ELF-1 (cell line): ENCODE results near the gene ENGASE.
A peak's percentile ranks its signal among the peaks of the same experiment; 100 is the strongest.

Experiments used
- DNase-seq: peaks from one replicate; pipeline ENCODE4 v3.0.0-alpha.2; 2016; ENCODE audit warnings: low read depth, low spot score

ENGASE gene

GRCh38 chr17:79113699-79114457, 39.3 kb downstream of the ENGASE start:
- no peak for DNase-seq

GRCh38 chr17:79114458-79115301, 40.1 kb downstream of the ENGASE start:
- DNase-seq = peak; percentile 41

DNA sequence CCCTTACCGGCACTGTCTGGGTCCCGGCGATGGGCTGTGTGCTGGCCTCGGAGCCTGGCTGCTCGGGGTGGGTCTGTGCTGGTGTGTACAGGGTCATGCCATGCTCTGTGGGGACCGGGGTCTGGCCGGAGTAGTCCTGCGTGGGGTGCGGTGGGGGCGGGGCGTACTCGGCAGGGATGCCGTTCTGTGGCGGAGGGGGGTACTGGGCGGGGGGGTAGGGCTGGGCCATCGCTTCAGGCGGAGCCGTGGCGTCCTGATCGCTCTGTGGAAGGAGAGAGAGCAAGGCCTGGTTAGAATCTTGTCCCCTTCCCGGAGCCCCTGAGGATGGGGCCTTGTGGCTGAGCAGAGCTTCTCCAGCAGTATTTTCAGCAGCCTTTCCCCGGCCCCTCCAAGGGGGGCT, 40.9 kb downstream of the ENGASE start:
- no peak for DNase-seq

- no peak for DNase-seq
These were observed 42.1 kb downstream of the ENGASE start for GRCh38 chr17:79116575-79117368.

DNA sequence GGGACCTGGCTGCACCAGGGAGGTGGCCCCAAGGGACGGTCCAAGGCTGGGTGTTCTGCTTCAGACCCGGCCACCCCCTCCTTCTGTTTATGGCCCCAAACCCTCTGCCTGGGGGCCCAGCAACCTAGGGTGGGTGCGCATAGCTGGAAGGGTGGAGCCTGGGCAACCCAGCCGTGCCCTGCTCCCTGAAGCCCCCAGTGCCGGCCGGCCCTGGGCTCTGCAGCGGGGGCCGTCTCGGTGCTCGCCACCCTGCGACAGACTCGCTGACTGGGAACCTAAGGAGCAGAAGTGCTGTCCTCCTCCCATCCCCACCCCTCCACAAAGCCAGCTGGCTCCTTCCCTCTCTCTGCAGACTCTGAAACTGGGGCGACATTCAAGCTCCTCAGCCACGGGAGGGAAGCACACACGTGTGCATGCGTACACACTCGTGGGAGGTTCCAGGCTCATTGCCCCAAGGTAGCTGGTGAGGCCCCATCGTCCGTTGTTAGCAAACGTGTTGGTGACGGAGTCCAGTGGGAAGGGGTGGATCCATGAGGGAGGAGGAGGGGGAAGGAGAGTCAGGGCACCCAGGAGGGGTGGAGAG, 43.4 kb downstream of the ENGASE start:
- DNase-seq = no peak

- no peak for DNase-seq
These were observed 44.3 kb downstream of the ENGASE start for GRCh38 chr17:79118924-79119323.

DNA sequence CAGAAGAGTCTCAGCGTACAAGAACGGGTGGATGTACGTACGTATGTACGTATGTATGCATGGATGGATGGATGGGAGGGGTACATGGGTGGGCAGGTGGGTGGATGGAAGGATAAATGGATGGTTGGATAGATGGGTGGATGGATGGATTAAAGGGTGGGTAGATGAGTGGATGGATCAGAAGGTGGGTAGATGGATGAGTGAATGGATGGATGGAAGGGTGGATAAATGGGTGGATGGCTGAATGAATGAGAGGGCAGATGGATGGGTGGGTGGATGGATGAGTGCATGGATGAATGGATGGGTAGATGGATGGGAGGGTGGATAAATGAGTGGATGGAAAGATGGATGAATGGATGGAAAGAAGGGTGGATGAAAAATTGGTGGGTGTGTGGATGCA, 45.6 kb downstream of the ENGASE start:
- DNase-seq = no peak

- no peak for DNase-seq
These were observed 49.4 kb downstream of the ENGASE start for GRCh38 chr17:79123988-79124387.

DNA sequence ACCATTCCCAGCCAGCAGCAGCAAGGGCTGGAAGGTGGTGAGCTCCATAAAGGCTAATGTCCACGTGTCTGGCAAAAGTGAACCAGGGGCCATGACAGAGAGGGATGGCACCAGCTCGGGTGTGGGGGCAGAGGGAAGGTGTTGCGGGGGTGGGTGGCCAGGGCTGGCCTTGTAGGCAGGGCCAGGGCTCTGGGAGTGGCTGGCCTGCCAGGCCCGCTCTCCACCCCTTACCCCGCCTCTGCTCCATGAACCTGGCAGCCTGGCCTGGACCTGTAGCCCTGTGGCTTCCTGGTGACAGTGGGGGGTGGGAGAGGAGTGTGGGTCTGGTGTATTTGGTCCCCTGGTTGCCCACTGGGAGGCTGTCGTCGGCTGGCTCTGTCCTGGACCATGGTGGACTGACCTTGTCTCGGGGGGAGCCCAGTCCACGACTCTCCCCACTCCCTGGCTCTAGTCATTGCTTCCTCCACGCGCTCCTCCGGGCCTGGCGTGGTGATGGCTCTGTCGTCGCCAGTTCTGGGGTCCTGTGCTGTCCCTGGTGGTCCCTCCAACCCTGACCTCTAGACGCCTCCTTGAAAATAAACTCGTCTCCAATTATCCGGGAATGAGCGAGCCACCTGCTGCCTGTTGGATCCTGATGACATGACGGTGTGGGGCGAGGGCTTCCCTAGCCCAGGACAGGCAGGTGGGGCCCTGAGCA, 50.0 kb downstream of the ENGASE start:
- no peak for DNase-seq

- DNase-seq = peak; percentile 19
These were observed 50.9 kb downstream of the ENGASE start for GRCh38 chr17:79125503-79125902.

DNA sequence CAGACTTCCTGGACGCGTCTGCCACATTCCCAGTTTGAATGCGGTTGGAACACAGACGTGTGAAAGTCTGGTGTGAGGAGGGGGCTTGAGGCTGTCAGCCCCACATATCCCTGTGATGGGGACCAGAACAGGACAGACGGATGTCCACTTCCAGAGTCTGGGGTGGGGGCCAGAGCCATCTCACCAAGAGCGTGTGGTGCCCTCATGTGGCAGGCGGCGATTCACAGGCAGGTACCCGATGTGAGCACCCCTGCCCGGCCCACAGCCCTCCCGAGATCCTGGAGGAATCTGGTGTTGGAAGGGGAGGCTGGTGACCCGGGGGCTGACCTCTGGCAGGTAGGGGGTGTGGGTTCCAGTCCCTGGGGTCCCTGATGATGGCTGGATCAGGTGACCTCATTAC, 51.5 kb downstream of the ENGASE start:
- DNase-seq = peak; percentile 33

DNA sequence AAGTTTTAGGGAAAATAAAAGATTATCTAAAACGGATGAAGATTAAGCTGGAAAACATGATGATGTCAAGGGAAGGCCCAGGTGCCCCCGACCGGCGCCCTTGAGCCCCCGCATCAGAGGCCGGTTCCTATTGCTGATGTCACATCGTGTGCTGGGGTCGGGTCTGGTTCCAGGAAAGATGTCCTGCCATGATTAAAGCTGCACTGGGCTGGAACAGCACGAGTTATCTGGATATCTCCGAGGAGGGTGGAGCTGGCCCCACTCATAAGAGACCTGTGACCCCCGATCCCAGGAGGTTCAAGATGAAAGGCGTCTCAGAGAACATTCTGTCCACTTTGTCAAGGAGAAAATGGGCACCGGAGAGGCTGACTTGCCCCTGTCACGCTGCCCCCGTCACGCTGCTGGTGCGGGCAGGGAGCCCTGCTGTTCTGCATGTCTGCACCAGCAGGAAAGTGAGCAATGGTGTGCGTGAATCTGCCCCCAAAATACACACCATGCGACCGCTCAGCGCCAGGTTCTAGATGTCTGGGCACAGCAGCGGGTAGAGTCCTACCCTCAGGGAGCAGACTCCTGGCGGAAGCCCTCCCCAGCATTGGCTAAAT, 53.0 kb downstream of the ENGASE start:
- DNase-seq = no peak

DNA sequence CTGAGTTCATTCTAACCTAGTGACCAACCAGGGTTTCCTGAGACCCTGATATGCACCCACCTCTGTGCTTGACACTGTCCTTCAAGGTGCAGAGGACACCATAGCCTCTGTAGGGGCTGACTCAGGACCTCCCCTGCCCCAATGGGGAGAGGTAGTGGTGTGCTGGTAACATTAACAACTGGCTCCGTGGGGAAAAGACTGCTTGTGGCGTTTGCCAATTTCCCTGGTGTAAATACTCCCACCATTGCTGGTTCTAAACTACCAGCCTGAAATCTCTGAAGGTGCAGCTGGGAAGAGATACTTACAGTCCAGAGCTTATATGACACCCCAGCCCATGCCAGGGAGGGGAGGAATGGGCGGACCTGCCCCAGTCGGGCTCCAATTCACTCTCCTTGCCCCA, 54.9 kb downstream of the ENGASE start:
- no peak for DNase-seq

DNA sequence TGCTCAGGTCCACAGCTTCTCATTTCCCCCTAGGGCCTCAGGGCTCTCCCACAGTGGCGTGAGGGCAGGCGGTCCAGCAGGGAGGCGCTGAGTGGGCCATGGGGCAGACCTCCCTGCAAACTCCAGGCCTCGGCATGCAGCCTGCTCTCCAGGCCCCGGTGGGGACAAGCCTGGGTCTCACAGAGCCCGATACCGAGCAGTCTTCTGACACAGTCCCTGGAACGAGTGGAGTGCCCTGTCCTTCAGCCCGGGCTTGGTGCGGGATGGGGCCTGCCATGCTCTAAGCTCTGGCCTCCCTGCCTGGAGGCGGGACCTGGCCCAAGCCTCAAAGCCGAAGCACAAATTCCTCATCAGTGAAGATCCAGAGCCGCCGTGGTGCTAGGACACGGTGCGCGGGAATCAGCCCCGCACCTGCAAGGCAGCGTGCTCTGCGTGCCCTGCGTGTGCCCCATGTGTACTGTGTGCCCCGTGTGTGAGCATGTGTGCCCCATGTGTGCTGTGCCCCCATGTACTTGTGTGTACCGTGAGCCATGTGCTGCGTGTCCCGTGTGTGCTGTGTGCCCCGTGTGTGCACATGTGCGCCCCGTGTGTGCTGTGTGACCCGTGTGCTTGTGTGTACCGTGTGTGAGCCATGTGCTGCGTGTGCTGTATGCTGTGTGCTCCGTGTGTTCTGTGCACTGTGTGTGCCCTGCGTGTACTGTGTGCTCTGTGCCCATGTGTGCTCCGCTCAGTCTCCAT, 56.1 kb downstream of the ENGASE start:
- no peak for DNase-seq

DNA sequence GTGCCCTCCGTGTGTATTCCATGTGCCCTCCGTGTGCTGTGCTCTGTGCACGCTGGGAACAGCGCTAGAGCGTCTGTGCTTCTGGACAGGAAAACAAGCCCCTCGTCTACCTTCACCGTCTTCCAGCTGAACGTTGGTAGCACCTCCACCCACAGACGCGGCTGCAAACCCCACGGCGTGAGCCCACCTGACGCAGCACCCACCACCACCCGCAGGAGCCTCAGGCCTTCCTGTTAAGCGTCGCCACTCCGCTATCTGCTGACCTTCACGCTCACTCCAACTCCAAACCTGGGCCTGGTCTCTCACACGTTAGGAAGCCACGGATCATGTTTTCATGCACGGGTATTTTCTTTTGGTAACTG, 56.6 kb downstream of the ENGASE start:
- DNase-seq = no peak

DNA sequence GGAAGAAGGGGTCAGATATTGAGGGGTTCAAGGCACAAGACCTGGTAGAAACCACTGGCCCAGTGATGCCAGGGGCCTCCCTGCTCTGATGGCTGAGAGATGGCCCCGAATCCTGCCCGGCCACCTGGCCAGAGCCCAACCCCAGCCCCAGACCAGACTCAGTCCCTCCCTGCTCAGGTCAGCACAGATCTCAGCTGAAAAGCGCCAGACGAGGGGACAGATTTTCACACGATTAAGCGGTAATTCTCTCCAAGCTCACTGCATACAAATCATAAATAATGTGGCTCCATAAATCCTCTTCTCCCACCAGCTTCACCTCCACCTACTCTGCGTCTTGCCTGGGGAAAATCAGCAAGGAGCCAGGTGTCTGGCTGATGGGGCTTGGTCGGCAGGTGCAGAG, 57.1 kb downstream of the ENGASE start:
- DNase-seq = no peak

GRCh38 chr17:79132271-79133064, 57.8 kb downstream of the ENGASE start:
- DNase-seq = no peak

- DNase-seq = no peak
These were observed 58.6 kb downstream of the ENGASE start for GRCh38 chr17:79133214-79133613.

DNA sequence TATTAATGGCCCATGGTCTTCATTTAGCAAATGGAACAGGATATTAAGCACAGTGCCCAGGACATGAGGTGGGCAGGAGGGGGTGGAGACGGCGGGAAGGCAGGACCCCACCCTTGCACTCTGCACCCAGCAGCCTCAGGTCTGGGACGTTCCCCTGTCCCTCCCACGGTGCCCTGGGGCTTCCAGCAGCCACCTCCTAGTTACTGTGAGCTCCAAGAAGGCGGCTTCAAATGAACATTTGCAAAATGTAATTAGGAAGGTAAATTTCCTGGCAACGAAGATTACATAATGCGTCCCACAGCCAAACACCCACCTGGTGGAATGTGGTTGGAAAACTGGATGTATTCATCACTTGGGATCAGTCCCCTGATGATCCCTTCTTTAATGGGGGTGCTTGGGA, 59.4 kb downstream of the ENGASE start:
- DNase-seq = no peak
